Measurements from ENCODE around the gene STMN3.
"Not testable (repeated sequence)": the region's sequence is repeated elsewhere in the genome, so short reads cannot be mapped to it uniquely, and the experiment has no call there.

The STMN3 gene

GRCh38 chr20:63678071-63678470 lies 24.8 kb upstream of the STMN3 start:
- Histone ChIP-seq H3K9ac (ENCODE audit: low read depth, low read length) (no peak overlapping the region), H3K36me3 (ENCODE audit: insufficient read depth, low read length) (peaks cover 4% of the 10 kb centered on the region; the same call in 1 of the 2 replicates), H3K9me3 (ENCODE audit: control insufficient read depth, insufficient read depth, low read length) (no peaks in the 10 kb centered on the region), H3K4me1 (ENCODE audit: insufficient read depth, low read length) (peaks cover under 1% of the 10 kb centered on the region; the same call in 1 of the 2 replicates)

DNA sequence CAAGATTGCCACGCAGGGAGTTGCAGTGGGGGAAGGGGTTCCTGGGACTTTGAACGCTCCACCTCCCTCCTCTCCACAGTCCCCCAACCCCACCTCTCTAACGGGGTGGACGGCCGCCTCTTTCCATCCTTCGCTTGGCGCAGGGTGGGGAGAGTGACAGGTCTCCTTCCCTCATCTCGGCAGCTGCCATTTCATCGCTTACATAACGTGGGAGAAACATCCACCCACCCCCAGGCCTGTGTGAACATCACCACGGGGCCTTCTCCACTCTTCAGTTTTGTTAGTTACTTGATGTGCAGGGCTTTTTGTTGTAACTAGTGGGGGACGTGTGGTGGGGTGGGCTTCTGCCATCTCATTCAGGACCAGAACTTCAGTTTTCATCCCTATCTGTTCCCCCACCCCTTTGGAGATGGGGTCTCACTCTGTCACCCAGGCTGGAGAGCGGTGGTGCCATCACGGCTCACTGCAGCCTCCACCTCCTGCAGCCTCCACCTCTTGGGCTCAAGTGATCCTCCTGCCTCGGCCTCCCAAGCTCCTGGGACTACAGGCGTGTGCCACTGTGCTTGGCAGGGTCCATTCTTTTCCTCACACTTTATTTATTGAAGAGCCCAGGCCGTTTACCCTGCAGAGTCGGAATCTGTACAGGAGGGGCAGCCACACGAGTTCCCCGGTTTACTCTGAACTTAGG lies 22.6 kb upstream of the STMN3 start:
- Histone ChIP-seq H3K9me3 (ENCODE audit: control insufficient read depth, insufficient read depth, low read length) (no peaks in the 10 kb centered on the region), H3K36me3 (ENCODE audit: insufficient read depth, low read length) (peaks cover 3% of the 10 kb centered on the region; the same call in 1 of the 2 replicates), H3K4me1 (ENCODE audit: insufficient read depth, low read length) (no peaks in the 10 kb centered on the region), H3K9ac (ENCODE audit: low read depth, low read length) (no peak overlapping the region)

GRCh38 chr20:63673951-63674350 lies 20.7 kb upstream of the STMN3 start:
- Histone ChIP-seq H3K36me3 (ENCODE audit: insufficient read depth, low read length) (peaks cover 6% of the 10 kb centered on the region; the same call in 1 of the 2 replicates), H3K9me3 (ENCODE audit: control insufficient read depth, insufficient read depth, low read length) (no peaks in the 10 kb centered on the region), H3K4me1 (ENCODE audit: insufficient read depth, low read length) (no peaks in the 10 kb centered on the region), H3K9ac (ENCODE audit: low read depth, low read length) (no peak overlapping the region)

GRCh38 chr20:63672666-63673065 lies 19.4 kb upstream of the STMN3 start:
- Histone ChIP-seq H3K9me3 (ENCODE audit: control insufficient read depth, insufficient read depth, low read length) (no peaks in the 10 kb centered on the region), H3K36me3 (ENCODE audit: insufficient read depth, low read length) (peaks cover 7% of the 10 kb centered on the region), H3K9ac (ENCODE audit: low read depth, low read length) (no peak overlapping the region), H3K4me1 (ENCODE audit: insufficient read depth, low read length) (no peaks in the 10 kb centered on the region)

- not testable (repeated sequence) for H3K4me1 ChIP-seq (ENCODE audit: insufficient read depth, low read length); H3K9ac ChIP-seq (ENCODE audit: low read depth, low read length); H3K9me3 ChIP-seq (ENCODE audit: control insufficient read depth, insufficient read depth, low read length)
- H3K36me3 ChIP-seq (ENCODE audit: insufficient read depth, low read length) = peaks cover 10% of the 10 kb centered on the region
Observed at GRCh38 chr20:63671695-63672094, 18.5 kb upstream of the STMN3 start.

DNA sequence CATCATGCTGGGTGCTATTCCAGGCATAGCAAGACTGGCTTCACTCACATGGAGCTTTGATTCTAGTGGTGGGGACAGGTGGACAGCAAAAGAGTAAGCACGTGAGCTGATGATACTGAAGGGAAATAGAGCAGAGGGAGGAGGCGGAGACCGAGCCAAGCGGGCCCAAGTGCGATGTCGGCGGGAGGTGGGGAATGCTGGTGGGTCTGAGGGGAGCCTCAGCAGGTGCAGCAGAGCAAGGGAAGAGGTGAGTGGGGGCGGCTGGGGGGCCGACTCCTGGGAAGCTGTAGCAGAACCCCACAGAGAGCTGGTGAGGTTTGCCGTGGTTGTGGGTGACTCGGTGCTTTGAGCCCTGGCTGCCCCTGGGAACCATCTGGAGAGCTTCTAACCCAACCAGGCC lies 15.1 kb upstream of the STMN3 start:
- no peak overlapping the region for H3K9ac ChIP-seq (ENCODE audit: low read depth, low read length)
- no peaks in the 10 kb centered on the region for H3K9me3 ChIP-seq (ENCODE audit: control insufficient read depth, insufficient read depth, low read length)
- H3K4me1 ChIP-seq (ENCODE audit: insufficient read depth, low read length) = no peaks in the 10 kb centered on the region
- H3K36me3 ChIP-seq (ENCODE audit: insufficient read depth, low read length) = peaks cover 7% of the 10 kb centered on the region

- H3K36me3 ChIP-seq (ENCODE audit: insufficient read depth, low read length) = peaks cover 7% of the 10 kb centered on the region
- no peak overlapping the region for H3K9ac ChIP-seq (ENCODE audit: low read depth, low read length)
- H3K4me1 ChIP-seq (ENCODE audit: insufficient read depth, low read length) = no peaks in the 10 kb centered on the region
- H3K9me3 ChIP-seq (ENCODE audit: control insufficient read depth, insufficient read depth, low read length) = no peaks in the 10 kb centered on the region
Observed at GRCh38 chr20:63667858-63668257, 14.6 kb upstream of the STMN3 start.

GRCh38 chr20:63665708-63666107 lies 12.5 kb upstream of the STMN3 start:
- Histone ChIP-seq H3K36me3 (ENCODE audit: insufficient read depth, low read length) (peaks cover 10% of the 10 kb centered on the region), H3K9ac (ENCODE audit: low read depth, low read length) (no peak overlapping the region), H3K4me1 (ENCODE audit: insufficient read depth, low read length) (no peaks in the 10 kb centered on the region), H3K9me3 (ENCODE audit: control insufficient read depth, insufficient read depth, low read length) (no peaks in the 10 kb centered on the region)

GRCh38 chr20:63664861-63665594 lies 11.8 kb upstream of the STMN3 start:
- Histone ChIP-seq H3K4me1 (ENCODE audit: insufficient read depth, low read length) (no peaks in the 10 kb centered on the region), H3K9me3 (ENCODE audit: control insufficient read depth, insufficient read depth, low read length) (no peaks in the 10 kb centered on the region), H3K36me3 (ENCODE audit: insufficient read depth, low read length) (peaks cover 7% of the 10 kb centered on the region; the same call in 1 of the 2 replicates), H3K9ac (ENCODE audit: low read depth, low read length) (no peak overlapping the region)

GRCh38 chr20:63664143-63664851 lies 11.1 kb upstream of the STMN3 start:
- no peaks in the 10 kb centered on the region for H3K4me1 ChIP-seq (ENCODE audit: insufficient read depth, low read length)
- no peak overlapping the region for H3K9ac ChIP-seq (ENCODE audit: low read depth, low read length)
- no peaks in the 10 kb centered on the region for H3K9me3 ChIP-seq (ENCODE audit: control insufficient read depth, insufficient read depth, low read length)
- peaks cover 7% of the 10 kb centered on the region; the same call in 1 of the 2 replicates for H3K36me3 ChIP-seq (ENCODE audit: insufficient read depth, low read length)

DNA sequence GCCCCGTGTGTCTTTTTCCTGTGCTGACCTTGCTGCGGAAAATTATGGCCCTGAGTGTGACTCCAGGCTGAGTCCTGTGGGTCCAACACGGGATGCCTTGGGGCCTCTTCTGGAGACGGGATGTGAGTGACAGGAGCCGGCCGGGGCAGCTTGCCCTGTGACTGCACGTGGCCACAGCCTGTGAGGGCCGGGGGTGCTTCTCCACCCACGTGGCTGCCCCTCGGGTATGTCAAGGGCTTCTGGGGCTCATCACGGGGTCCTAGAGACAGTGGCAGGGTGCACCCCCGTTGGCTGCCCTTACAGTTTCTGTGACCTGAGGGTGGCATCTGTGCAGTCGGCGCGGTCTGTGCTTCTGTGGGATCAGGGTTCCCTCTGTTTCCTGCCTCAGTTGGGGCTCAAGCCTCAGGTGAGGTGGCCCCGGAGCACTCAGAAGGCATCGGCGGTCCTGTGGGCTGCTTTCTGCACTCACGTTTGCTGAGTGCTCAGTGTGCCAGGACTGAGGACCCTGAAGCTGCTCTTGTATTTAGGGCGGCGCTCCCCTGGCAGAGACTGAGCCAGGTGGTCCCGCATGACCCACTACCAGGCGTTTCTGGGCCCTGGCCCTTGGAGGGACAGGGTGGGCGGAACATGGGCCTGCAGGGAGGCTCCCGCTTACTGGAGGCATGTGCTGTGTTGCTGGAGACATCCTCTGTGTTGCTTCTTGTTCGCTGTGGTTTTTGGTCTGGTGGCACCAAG lies 10.3 kb upstream of the STMN3 start:
- Histone ChIP-seq H3K9ac (ENCODE audit: low read depth, low read length) (no peak overlapping the region), H3K36me3 (ENCODE audit: insufficient read depth, low read length) (peaks cover 7% of the 10 kb centered on the region; the same call in 1 of the 2 replicates)

DNA sequence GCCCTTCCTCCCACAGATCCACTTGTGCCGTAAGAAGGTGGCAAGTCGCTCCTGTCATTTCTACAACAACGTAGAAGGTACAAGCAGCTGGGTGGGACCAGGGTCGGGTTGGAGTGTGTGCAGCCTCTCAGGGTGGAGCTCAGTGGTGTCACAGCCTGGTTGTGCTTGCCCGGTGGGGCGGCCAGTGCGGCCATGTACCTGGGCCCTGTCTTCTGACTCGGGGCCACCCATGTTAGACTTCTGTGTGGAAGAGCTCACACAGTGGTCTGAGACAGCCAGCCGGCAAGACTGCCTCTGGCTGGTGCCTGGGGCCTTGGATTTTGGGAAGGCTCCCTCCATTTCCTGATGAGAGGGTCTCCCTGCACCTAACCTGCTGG lies 9.6 kb upstream of the STMN3 start:
- Histone ChIP-seq H3K4me1 (ENCODE audit: insufficient read depth, low read length) (no peaks in the 10 kb centered on the region; the same call in 1 of the 2 replicates), H3K36me3 (ENCODE audit: insufficient read depth, low read length) (peaks cover 7% of the 10 kb centered on the region; the same call in 1 of the 2 replicates), H3K9ac (ENCODE audit: low read depth, low read length) (no peak overlapping the region), H3K9me3 (ENCODE audit: control insufficient read depth, insufficient read depth, low read length) (no peaks in the 10 kb centered on the region)

More for the DNA sequence above, 10.3 kb upstream of the STMN3 start:
- H3K4me1 ChIP-seq (ENCODE audit: insufficient read depth, low read length) = no peaks in the 10 kb centered on the region; the same call in 1 of the 2 replicates
- H3K9me3 ChIP-seq (ENCODE audit: control insufficient read depth, insufficient read depth, low read length) = no peaks in the 10 kb centered on the region

DNA sequence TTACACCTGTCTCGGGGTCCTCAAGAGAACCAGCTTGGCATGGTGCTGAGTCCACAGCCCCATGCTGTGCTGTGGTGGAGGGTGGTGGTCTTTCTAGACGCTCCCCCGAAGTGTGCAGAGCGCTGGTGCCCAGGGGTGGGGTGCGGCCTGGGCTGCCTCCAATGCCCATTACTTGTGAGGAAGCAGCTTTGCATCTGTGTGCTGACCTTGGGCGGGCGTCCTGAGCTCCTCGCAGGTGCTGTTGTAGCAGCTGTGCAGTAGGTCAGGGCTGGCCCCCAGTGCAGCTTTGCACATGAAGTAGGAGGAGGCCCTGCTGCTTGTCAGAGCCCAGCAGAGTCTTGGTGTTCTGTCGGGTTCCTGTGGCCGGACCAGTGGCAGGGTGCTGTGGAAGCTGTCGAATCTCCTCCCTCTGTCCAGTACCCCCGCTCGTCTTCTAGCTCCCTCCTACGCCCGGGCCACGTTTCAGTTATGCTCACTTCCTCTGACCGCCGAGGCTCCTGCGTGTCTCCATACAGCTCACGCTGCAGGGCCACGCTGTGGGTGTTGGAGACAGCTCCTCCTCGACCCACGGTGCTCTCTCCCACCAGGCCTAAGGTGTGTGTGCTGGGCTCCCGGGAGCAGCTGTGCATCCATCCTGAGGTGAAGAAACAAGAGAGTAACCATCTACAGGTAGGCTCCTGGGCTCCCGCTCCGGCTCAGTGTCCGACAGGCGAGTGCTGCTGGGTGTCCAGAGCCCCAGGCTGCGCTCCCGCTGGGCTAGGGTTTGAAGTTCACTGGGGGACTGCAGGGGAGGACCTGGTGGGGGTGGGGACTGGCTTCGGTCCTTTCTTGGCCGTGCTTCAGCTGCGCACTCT lies 9.0 kb upstream of the STMN3 start:
- no peaks in the 10 kb centered on the region; the same call in 1 of the 2 replicates for H3K4me1 ChIP-seq (ENCODE audit: insufficient read depth, low read length)
- H3K36me3 ChIP-seq (ENCODE audit: insufficient read depth, low read length) = 0 out of 2 replicates have a peak, but pooled peaks cover 4% of the 10 kb centered on the region
- H3K9ac ChIP-seq (ENCODE audit: low read depth, low read length) = no peak overlapping the region
- no peaks in the 10 kb centered on the region for H3K9me3 ChIP-seq (ENCODE audit: control insufficient read depth, insufficient read depth, low read length)

Measured in ES-I3 (cell line).